Measurements from ENCODE around the gene ECHS1. TPM values are rescaled to one million over a fixed set of nuclear protein-coding genes. Genes with fewer than 3 reads are reported as not detected.

The ECHS1 gene
- total and polyA plus RNA-seq, 2 of the 8 experiments (the other 6 are each of a cell fraction or from before 2014, with no cell fraction given), result 41.7 to 101 TPM

DNA sequence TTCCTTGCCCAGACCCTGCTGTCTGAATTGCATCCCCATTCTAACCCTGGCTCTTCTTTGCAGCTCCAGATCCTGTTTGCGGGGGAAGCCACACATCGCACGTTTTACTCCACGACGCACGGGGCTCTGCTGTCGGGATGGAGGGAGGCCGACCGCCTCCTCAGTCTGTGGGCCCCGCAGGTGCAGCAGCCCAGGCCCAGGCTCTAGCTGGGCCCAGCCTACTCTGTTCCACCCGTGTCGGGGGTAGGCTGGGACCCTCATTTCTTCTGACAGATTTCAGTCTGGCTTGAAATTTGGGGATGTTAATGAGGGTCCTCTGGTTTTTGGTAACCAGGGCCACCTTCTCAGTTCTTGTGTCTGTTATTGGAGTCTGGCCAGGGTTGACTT is 18.1 kb upstream of the ECHS1 start (continued):
- no peak for TF ChIP-seq HDAC6 (IDR thresholded peaks at IDR 0.05; ENCODE audit: low read depth, low read length)
- TF ChIP-seq BRCA1 (IDR thresholded peaks at IDR 0.05; ENCODE audit: low read depth, low read length), result no peak
